Naive thymus-derived CD8-positive, alpha-beta T cell (primary cell): ENCODE data around the gene SMNDC1. TPM values are rescaled to one million over a fixed set of nuclear protein-coding genes. Genes with fewer than 3 reads are reported as not detected.

Experiments used
- polyA plus RNA-seq, 3 donors: library from polyadenylated mRNA; unstranded; fragments of 300-500 nt; fragmentation: Illumina TruSeq; gene quantifications; one replicate each; pipeline ENCODE4 v1.2.3, GENCODE V29; 2021
- total RNA-seq, 8 experiments: library from RNA in 2 of 8; stranded (reverse) in 2 of 8; gene quantifications; one replicate each; pipeline ENCODE4 v1.2.3 and lab custom pipeline; 2021 to 2026

Gene SMNDC1
- total and polyA plus RNA-seq, 5 experiments from 2014 or later, result 13.0 to 39.5 (median 14.5) TPM

Other genes with a start within 250 kb of the SMNDC1 start
- 10 to 100 TPM; 36.9 to 37.7 TPM for gene MXI1, start 97.3 kb downstream of the SMNDC1 start, total RNA-seq
- gene MXI1, start 97.3 kb downstream of the SMNDC1 start, polyA plus RNA-seq, result 10 to 100 TPM; 18.1 to 20.9 (median 20.1) TPM
- gene DUSP5, start 193.0 kb upstream of the SMNDC1 start, total RNA-seq, result 1 to 10 TPM; 1.1 to 1.2 TPM
- 1 to 10 TPM in 1 of 3 donors, under 1 TPM in 2; 0.13 to 2.7 (median 0.44) TPM for gene DUSP5, start 193.0 kb upstream of the SMNDC1 start, polyA plus RNA-seq